Midbrain (tissue), 1 donor: Measurements from ENCODE around the gene BTRC.
"Not testable (repeated sequence)": the region's sequence is repeated elsewhere in the genome, so short reads cannot be mapped to it uniquely, and the experiment has no call there.

ENCODE experiments used
- DNase-seq: peaks from one replicate; lab custom pipeline; 2025; lab: John Stamatoyannopoulos, UW

The BTRC gene

DNA sequence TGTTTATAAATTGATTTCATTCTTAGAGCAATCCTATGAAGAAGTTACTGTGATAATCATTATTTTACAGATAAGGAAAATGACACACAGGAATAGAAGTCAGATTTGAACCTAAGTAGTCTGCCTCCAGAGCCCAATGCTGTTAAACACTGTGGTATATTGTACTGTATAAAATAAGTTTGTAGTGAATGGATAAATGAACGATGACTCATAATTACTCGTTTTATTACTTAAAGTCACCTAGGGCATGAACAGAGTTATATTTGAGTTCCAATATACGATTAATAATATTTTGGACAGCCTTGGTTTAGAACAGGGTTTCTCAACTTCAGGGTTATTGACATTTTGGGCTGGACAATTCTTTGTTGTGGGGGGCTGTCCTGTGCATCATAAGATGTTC lies 7.8 kb upstream of the BTRC start:
- DNase-seq: no peak

DNA sequence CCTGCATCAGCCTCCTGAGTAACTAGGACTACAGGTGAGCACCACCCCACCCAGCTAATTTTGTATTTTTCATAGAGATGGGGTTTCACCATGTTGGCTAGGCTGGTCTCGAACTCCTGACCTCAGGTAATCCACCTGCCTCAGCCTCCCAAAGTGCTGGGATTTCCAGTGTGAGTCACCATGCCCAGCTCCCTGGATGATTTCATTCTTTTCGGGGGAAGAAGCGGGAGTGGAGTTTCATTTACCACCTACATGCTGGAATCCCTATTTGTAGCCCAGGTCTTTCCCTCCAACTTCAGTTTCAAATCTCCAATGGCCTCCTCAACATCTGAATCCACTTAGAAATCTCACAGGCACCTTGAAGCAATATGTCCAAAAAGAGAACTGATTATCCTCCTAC lies 2.9 kb upstream of the BTRC start:
- no peak for DNase-seq

DNA sequence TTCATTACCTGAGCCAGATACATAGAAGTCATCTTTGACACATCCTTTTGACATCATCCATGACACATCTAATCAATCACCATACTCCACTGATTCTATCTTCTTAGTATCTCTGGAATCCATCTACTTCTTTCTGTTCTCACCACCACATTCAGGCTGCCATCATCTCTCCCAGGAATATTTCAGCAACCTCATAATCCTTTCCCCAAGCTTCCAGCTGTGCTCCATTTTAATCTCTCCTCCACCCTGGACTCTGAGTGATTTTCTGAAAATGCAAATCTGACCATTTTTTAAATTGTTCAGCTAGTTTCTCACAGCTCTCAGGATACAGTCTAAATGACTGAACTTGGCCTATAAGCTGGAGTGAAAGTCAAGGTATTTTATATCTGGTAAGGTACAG lies 2.5 kb upstream of the BTRC start:
- DNase-seq: no peak

DNA sequence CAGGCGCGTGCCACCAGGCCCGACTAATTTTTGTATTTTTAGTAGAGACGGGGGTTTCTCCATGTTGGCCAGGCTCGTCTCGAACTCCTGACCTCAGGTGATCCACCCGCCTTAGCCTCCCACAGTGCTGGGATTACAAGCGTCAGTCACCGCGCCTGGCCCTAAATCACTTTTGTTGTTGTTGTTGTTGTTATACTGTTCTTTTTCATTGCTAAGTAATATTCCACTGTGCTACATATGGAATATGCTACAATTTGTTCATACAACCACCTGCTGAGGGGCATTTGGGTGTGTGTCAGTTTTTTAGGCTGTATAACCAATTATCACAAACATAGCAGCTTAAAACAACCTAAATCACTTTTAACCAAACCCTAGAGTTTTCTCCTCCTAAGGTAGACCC lies 1.1 kb upstream of the BTRC start:
- not testable (repeated sequence) for DNase-seq

DNA sequence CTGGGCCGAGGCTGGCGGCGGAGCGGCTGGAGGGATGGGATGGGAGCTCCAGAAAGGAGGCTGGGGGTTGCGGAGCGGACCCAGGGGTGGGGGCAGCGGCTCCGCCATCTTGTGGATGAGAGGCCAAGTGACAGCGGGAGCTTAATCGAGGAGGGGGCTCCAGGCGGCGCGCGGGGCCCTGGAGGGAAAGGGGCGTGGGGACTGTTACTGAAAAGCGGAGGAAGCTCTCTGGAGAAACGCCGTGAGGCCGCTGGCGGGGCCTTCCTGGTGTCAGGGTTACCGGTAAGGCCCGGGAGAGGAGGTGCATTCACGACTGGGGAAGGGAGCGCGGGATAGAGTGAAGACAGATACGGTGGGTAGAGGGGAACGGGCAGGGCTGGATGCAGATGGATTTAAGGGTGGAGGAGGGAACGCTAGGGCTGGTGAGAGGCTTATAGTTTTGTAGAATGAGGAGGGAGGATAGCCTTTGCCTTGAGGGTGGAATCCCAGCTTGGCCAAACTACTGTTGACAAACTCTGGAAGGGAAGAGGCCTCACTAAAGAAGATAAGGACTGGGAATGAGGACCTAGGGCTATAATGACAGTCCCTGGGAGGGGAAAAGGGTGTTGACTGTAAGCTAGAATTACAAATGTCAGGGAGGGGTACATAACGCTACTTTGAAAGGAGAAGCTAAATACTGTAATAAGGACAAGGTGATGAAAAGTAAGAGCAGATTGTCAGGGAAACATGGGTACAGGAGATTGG lies 535 bp downstream of the BTRC start:
- peak; percentile 62 for DNase-seq

DNA sequence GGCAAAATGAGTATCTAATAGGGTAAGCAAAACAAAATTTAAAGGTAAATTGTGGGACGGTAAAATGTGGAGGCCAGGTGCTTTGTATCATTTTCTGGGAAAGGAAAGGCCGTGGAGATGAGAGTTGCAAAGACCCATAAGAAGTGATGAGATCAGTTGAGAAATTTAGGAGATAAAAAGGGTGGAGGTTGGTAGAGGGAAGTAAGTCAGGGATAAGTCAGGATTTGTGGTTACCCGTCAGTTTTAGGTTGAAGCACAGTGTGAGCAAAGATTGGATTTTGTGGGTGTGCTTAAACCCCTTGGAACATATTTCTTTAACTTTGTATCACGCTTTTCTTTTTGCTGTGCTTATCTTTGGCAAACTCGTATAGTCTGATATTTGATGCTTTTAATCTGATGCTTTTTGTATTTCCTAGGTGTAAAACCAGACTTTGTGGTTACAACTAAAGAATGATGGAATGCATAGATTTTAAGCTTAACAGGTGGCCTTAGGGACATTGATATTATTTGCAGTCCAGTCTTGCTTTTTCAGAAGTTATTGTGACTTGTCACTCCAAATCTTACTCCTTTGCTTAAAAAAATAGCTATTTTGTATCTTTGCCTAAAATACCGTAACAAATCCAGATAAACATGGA lies 1.2 kb downstream of the BTRC start:
- no peak for DNase-seq

DNA sequence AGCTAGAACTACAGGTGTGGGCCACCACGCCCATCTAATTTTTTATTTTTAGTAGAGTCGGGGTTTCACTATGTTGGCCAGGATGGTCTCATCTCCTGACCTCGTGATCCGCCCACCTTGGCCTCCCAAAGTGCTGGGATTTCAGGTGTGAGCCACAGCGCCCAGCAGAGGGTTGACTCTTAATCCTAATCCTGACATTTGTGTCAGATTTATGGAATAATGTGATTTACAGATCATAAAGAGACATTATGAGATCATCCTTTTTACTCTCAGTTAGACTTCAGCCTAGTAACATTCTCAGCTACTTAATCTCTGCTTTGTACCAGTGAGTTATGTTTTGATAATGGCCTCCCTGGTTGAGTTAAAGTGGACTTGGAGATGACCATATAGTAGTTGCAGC lies 2.2 kb downstream of the BTRC start:
- no peak for DNase-seq

DNA sequence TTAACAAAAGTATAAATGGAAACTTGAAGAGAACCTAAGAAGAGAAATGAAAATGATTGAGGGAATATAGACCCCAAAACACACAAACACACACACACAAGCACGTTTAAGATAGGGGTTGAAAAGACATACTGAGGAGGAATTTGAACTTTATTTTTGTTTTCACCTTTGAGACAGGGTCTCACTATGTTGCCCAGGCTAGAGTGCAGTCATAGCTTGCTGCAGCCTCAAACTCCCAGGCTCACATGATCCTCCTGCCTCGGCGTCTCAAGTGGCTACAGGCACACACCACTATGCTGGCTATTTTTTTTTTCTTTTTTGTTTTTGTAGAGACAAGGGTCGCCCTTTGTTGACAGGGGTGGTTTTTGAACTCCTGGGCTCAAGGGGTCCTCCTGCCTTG lies 4.0 kb downstream of the BTRC start:
- no peak for DNase-seq

DNA sequence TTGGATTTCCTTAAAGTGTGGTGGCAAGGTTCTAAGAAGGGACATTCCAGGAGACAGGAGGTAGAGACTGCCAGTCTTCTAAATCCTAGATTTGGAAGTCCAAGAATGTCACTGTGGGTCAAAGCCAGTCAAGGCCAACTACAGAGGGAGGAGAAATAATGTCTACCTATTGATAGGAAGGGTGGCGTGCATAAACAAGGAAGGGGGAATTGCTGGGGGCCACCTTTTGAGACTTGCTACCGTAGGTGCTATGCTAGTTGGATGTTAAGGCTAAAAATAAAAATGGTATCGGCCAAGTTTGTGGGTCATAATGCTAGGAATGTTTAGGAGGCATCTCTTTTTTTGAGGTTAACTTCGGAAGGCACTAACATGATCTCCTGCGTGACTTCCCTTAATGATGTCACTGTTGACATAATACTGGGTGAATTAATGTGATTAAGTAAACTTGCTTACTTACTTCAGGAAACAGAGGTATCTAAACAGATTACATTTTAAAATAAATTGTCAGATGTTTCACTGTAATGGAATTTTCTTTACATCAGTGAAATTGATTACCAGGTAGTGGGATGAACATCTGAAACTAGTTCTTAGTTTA lies 4.8 kb downstream of the BTRC start:
- no peak for DNase-seq

DNA sequence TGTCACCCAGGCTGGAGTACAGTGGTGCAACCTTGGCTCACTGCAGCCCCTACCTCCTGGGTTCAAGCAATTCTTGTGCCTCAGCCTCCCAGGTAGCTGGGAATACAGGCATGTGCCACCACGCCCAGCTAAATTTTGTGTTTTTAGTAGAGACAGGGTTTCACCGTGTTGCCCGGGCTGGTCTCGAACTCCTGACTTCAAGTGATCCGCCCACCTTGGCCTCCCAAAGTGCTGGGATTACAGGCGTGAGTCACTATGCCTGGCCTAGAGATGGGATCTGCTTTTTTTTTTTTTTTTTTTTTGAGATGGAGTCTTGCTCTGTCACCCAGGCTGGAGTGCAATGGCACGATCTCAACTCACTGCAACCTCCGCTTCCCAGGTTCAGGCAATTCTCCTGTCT lies 6.1 kb downstream of the BTRC start:
- not testable (repeated sequence) for DNase-seq

DNA sequence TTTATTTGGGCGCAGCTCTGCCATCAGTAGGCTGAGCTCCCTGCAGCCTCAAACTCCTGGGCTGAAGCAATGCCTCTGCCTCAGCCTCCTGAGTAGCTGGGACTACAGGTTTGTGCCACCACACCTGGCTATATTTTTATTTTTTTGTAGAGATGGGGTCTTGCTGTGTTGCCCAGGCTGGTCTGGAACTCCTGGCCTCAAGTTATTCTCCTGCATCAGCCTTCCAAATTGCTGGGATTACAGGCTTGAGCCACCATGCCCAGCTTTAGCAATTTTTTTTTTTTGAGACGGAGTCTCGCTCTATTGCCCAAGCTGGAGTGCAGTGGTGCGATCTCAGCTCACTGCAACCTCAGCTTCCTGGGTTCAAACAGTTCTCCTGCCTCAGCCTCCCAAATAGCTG lies 6.9 kb downstream of the BTRC start:
- DNase-seq: not testable (repeated sequence)

DNA sequence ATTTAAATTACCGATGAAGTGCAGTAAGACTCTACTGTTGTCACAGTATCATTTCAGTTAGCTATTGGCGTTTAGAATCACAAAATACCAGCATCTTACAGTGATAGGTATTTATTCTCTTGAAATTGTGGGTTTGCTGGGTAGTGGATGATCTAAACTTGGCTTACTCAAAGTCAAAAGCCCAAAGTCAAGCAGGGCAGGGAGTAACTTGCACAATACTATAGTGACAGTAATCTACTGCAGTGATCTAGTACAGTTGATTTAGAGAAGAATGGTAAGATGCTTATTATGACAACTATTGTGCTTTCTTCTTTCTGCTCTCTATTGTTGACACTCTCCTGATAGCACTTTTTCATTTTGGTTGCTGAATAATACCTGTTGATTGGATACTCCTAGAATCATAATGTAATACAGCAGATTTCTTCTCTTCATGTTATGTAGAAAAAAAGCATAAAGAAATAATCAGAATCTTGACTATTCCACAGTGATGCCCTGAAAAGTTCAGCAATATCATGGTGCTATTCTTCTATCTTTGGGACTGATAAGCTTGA lies 10.0 kb downstream of the BTRC start:
- no peak for DNase-seq

DNA sequence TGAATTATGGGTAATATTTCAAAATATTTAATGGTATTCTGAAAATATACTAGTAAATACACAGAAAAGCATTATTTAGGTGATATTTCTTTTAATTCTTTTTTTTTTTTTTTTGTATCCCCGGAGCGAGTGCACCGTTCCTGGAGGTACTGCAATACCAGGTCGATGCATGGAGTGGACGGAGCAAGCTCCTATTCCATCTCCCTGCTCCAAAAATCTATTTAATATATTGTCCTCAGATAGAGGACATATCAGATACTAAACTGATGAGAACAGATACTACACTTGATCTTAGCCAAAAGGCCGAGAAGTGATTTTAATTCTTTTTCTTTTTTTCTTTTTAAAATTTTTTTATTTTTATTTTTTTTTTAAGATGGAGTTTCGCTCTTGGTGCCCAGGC lies 10.8 kb downstream of the BTRC start:
- no peak for DNase-seq

DNA sequence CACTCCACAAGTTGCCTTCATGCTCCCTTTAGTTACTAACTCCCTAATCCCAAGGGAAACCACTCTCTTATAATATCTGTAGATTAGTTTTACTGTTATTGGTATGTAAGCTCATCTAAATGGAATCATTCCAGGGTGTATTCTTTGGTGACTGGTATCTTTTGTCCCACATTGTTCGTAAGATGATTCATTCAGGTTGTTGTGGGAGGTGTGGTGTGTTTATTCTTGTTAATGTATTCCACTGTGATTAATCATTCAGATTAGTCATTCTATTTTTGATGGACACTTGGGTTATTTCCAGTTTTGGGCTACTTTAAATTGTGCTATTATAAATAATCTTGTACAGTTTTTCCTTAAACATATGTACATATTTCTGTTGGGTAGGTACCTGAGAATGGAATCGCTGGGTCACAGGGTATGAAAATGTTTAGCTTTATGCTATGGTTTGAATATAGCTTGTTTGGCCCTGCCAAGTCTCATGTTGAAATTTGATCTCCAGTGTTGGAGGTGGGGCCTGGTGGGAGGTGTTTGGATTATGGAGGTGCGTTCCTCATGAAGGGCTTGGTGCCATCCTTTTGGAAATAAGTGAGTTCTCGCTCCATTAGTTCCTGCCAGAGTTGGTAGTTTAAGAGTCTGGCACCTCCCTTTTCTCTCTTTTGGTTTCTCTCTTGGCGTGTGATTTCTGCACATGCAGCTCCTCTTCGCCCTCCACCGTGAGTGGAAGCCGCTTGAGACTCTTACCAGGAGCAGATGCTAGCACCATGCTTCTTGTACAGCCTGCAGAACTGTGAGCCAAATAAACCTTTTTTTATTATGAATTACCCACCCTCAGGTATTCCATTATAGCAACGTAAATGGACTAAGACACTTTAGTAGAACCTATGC lies 13.8 kb downstream of the BTRC start:
- no peak for DNase-seq

DNA sequence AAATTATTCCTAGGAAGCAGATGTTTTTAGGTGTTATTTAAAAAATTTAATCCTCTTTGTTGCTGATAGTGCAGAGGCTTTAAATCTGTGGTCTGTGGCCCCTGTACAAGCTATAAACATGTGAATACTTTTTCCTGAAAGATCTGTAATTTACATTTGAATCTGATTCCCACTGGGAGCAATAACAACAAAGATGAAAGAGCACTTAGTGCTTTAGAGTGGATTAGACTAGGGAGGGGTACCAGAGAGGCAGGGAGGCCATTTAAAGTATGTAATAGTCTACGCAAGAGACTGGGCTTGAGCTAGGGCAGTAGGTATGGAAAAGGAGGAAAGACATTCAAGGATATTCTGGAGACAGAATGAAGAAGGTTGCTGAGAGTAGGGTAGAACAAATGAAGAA lies 19.1 kb downstream of the BTRC start:
- DNase-seq: no peak

DNA sequence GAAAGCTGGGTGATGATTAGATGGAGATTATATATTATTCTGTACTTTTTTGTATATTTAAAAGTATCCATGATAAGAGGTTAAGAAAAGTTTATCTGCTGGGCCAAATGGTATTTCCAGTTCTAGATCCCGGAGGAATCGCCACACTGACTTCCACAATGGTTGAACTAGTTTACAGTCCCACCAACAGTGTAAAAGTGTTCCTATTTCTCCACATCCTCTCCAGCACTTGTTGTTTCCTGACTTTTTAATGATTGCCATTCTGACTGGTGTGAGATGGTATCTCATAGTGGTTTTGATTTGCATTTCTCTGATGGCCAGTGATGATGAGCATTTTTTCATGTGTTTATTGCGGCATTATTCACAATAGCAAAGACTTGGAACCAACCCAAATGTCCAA lies 20.0 kb downstream of the BTRC start:
- DNase-seq: not testable (repeated sequence)

DNA sequence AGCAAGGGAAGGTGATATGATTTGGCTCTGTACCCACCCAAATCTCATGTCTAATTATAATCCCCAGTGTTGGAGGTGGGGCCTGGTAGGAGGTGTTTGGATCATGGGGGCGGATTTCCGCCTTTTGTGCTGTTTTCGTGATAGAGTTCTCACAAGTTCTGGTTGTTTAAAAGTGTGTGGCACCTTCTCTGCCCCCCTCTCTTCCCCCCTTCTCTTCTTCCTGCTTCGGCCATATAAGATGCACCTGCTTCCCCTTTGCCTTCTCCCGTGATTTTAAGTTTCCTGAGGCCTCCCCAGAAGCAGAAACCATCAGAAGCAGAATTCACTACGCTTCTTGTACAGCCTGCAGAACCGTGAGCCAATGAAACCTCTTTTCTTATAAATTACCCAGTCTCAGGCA lies 21.1 kb downstream of the BTRC start:
- no peak for DNase-seq

DNA sequence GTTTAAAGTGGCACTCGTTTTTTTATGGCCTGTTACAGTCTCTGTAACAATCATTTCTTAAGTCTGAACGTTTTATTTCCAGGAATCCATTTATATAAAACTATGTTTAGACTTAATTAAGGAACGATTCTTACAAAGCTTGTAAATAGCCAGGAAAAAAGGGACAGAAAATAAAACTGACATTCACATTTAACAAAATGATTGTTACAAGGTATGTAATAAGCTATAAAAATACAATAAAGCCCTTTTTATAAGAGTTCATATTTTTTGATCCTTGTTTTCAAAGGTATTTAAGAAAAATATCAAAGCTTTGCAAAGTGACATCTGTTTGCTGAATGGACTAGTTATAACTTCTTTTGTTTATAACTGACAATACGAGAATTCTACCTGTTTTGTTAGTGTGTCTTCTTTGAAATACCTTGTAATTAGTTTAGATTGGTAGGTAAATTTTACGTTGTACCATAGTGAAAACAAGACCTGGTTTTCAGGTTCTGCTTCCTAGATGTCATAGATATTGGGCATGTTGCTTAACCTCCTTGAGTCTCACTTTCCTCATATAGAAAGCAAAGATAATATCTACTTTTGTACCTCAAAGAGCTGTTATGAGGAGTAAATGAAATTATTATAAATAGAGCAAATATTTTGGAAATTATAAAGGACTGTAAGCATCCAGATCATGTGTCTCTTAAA lies 25.8 kb downstream of the BTRC start:
- no peak for DNase-seq

DNA sequence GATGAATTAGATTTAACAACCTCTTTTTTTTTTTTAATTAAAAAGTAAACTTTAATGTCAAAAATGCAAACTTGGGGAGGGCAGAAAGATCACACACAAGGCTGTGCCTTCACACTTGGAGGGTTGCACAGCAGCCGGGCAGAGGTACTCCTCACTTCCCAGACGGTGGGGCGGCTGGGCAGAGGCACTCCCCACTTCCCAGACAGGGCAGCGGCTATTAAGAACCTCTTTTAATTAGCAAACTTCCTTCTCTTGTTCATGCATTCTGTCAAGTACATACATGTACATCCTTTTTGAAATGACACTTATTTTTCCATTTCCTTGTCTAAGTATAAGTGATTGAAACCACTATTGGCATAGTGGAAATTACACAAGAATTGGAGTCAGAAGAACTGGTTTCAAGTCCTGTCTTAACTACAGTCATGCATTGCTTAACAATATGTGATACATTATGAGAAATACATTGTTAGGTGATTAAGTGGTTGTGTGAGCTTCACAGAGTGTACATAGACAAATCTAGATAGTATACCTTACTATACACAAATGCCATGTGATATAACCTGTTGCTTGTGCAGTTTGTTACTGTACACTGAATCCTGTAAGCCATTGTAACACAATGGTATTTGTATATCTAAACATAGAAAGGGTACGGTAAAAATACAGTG lies 26.5 kb downstream of the BTRC start:
- DNase-seq: no peak

DNA sequence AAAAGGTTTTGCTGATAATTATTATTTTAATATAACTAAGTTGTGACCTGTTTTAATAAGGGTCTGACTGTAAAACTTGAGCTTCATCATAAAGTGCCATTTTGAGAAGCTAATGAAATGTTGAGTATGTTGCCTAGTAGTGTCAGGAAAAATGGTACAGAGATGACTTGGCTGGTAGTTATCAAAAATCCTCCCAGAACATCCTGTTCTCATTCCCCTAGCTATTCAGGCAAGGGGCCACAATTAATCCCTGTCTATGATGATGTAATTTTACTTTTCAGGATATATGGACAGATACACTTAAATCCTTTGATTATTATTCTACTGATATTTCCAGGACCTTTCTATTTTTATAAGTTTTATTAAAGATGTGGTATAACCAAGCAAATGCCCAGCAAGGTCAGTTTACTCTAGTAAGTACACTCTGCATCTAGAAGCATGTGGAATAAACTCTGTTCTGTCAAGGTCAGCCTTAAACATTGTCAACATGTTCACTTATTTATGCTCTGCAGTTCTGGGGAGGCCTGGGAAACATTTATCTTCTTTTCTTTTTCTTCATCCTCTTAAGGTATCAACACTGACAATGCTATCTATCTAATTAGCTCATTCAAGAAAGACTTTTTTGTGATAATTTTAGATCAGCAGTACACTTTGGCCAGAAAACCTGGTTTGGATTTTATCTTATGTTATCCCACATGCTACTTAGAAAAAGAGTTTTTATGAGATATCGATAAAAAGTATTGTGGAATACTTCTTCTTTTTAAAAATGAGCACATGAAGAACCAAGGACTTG lies 32.1 kb downstream of the BTRC start:
- no peak for DNase-seq
